ENCODE results near the gene CH25H.

- TF ChIP-seq CTCF (IDR thresholded peaks at IDR 0.05), result no peak
- TF ChIP-seq POLR2A (IDR thresholded peaks at IDR 0.05), result no peak
These were observed 35.2 kb upstream of the CH25H start for GRCh38 chr10:89242345-89242684.

Data from right lobe of liver (tissue), 4 donors.